ENCODE measurements around the gene CHURC1.

DNA sequence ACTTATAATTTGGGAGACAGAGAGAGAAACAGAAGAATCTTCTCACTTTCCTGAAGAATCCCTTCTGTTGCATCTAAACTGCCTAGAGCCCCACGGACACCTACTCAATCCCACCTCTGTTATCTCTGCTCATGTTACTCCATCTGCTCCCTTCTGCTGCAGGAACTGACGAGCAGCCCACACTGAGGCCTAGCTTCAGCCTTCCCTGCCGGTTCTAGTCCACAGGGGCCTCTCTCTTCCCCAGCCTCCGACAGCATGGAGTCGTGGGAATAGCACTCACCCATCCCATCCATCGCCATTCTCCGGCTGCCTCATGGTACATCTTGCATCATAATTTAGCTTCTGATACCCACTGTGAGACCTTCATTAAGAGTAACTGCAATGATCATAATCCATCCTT lies 53.9 kb downstream of the CHURC1 start:
- TF ChIP-seq POLR2A (IDR thresholded peaks at IDR 0.05; ENCODE audit: low read length) (no peak), GATA1 (IDR thresholded peaks at IDR 0.05; ENCODE audit: low read depth, low read length) (no peak)
